B cell (primary cell): ENCODE data around the gene NOS3. TPM values are rescaled to one million over a fixed set of nuclear protein-coding genes. Genes with fewer than 3 reads are reported as not detected.

ENCODE experiments used
- ATAC-seq: fragments of 200-7000 bp; cut with Tn5 transposase; one replicate; pipeline ENCODE4 v1.10.0; 2021; ENCODE audit warnings: low read depth, mild to moderate bottlenecking, moderate number of reproducible peaks, moderate library complexity
- CTCF ChIA-PET: fragments of 350-600 bp; sonication (Branson Sonifier 250); formaldehyde crosslinking; loops from one replicate; lab custom pipeline; 2021; ENCODE audit warnings: antibody characterized with exemption, inconsistent platforms; lab: Charles Lee
- POLR2A ChIA-PET: fragments of 350-600 bp; sonication (Branson Sonifier 250); formaldehyde crosslinking; loops from one replicate; lab custom pipeline; 2021; ENCODE audit warnings: antibody characterized with exemption; lab: Charles Lee
- DNase-seq: peaks from one replicate; pipeline ENCODE4 v3.0.0; 2013
- H2AFZ ChIP-seq: 2 replicates; pipeline ENCODE4 v1.6.1; 2012; ENCODE audit warnings: mild to moderate bottlenecking, low read depth, low read length; ENCODE audit not compliant: insufficient read depth, poor library complexity, severe bottlenecking
- H3K27ac ChIP-seq, 2 donors: 1 replicate in 1 of 2; 2 replicates in 1 of 2; pipeline ENCODE4 v1.5.1; 2012 to 2013; ENCODE audit warnings: low read length in 2 of 2, mild to moderate bottlenecking in 2 of 2, moderate library complexity in 1 of 2
- H3K27me3 ChIP-seq, 4 experiments: fragments of 200-600 bp in 1 of 4; sonication (generic) in 1 of 4; replicated peaks in 1 of 4; 1 replicate in 2 of 4; 2 replicates in 2 of 4; pipeline versions ENCODE4 v1.6.1 to v1.7.0; 2013 to 2016; ENCODE audit warnings: low read length in 3 of 4, mild to moderate bottlenecking in 2 of 4, mixed read lengths in 1 of 4, moderate library complexity in 1 of 4; ENCODE audit not compliant: insufficient read depth in 4 of 4, control insufficient read depth in 3 of 4; ENCODE audit errors: control extremely low read depth in 1 of 4
- H3K36me3 ChIP-seq, 2 experiments: replicated peaks in 1 of 2; 1 replicate in 1 of 2; 2 replicates in 1 of 2; pipeline versions ENCODE4 v1.6.1 to v1.7.1; 2013; ENCODE audit warnings: low read length in 1 of 2; ENCODE audit not compliant: insufficient read depth in 2 of 2, control insufficient read depth in 1 of 2; ENCODE audit errors: control extremely low read depth in 1 of 2, extremely low read depth in 1 of 2
- H3K4me1 ChIP-seq, 2 donors: fragments of 200-600 bp in 1 of 2; sonication (generic) in 1 of 2; 1 replicate in 1 of 2; 2 replicates in 1 of 2; pipeline versions ENCODE4 v1.5.1 to v1.6.1; 2013 to 2017; ENCODE audit warnings: low read length in 2 of 2; ENCODE audit not compliant: control insufficient read depth in 2 of 2, insufficient read depth in 2 of 2
- H3K4me2 ChIP-seq: replicated peaks from 2 replicates; pipeline ENCODE3; 2012; ENCODE audit warnings: mild to moderate bottlenecking, low read depth, low read length; ENCODE audit not compliant: poor library complexity, severe bottlenecking
- H3K4me3 ChIP-seq, 5 experiments: fragments of 200-600 bp in 1 of 5; sonication (generic) in 1 of 5; 1 replicate in 3 of 5; 2 replicates in 2 of 5; pipeline versions ENCODE4 v1.5.1 to v1.7.0; 2011 to 2016; ENCODE audit warnings: low read length in 4 of 5, mild to moderate bottlenecking in 4 of 5, low read depth in 2 of 5, control low read depth in 1 of 5, moderate library complexity in 1 of 5; ENCODE audit not compliant: insufficient read depth in 1 of 5; ENCODE audit errors: control extremely low read depth in 1 of 5, extremely low read depth in 1 of 5
- H3K79me2 ChIP-seq: fragments of 200-600 bp; sonication (generic); one replicate; pipeline ENCODE4 v1.6.0; 2016; ENCODE audit warnings: low read length; ENCODE audit not compliant: control insufficient read depth, insufficient read depth
- H3K9ac ChIP-seq: fragments of 200-600 bp; sonication (generic); 2 replicates; pipeline ENCODE4 v1.6.1; 2017; ENCODE audit warnings: mild to moderate bottlenecking, low read length, moderate library complexity
- H3K9me3 ChIP-seq, 3 donors: one replicate each; pipeline versions ENCODE4 v1.6.1 to v1.7.1; 2013; ENCODE audit warnings: low read length in 2 of 3; ENCODE audit not compliant: control insufficient read depth in 2 of 3, insufficient read depth in 1 of 3; ENCODE audit errors: control extremely low read depth in 1 of 3
- H4K20me1 ChIP-seq: 2 replicates; pipeline ENCODE4 v1.6.0; 2012; ENCODE audit warnings: mild to moderate bottlenecking, low read length; ENCODE audit not compliant: insufficient read depth, control insufficient read depth, poor library complexity, severe bottlenecking
- H3K27ac Mint-ChIP-seq: one replicate; pipeline ENCODE4 v1.8.0; 2021; ENCODE audit warnings: mixed read lengths
- H3K27me3 Mint-ChIP-seq: one replicate; pipeline ENCODE4 v1.8.0; 2021; ENCODE audit warnings: mixed read lengths
- H3K4me1 Mint-ChIP-seq: one replicate; pipeline ENCODE4 v1.8.0; 2021; ENCODE audit warnings: mixed read lengths
- H3K4me3 Mint-ChIP-seq: one replicate; pipeline ENCODE4 v1.8.0; 2021; ENCODE audit warnings: mixed read lengths
- H3K9me3 Mint-ChIP-seq: one replicate; pipeline ENCODE4 v1.8.0; 2022; ENCODE audit warnings: mixed read lengths; ENCODE audit not compliant: insufficient read depth
- CTCF ChIP-seq: fragments of 200-600 bp; IDR thresholded peaks from one replicate; pipeline ENCODE4 v1.8.0; 2022; ENCODE audit warnings: antibody characterized with exemption, mild to moderate bottlenecking
- EZH2 ChIP-seq: IDR thresholded peaks from 2 replicates; pipeline ENCODE4 v1.6.1; 2012; ENCODE audit warnings: borderline replicate concordance, low read depth, mild to moderate bottlenecking, moderate library complexity, low read length; ENCODE audit not compliant: insufficient read depth, poor library complexity, severe bottlenecking
- WGBS: methylation state at CpG from one replicate; pipeline ENCODE4 v1.1.5; 2013; ENCODE audit warnings: missing lambda C conversion rate; ENCODE audit not compliant: insufficient coverage; 5-methylcytosine and 5-hydroxymethylcytosine counted together
- intact Hi-C: fragments of 100-400 bp; cut with micrococcal nuclease; formaldehyde crosslinking; loops from one replicate; pipeline ENCODE4 v1.10.0; 2022
- polyA plus RNA-seq: library from polyadenylated mRNA; depleted of rRNA; stranded (reverse); fragments of >200 nt; gene quantifications from 2 replicates; pipeline ENCODE4 v1.2.3, GENCODE V29; 2012
- total RNA-seq, 2 donors: library from RNA; stranded (reverse); fragments of 120-200 nt in 1 of 2; gene quantifications; 1 replicate in 1 of 2; 2 replicates in 1 of 2; pipeline versions ENCODE4 v1.2.3 to v1.2.4, GENCODE V29; 2013 to 2022

The NOS3 gene
- total and polyA plus RNA-seq, 2 donors (not counting 1 experiment from before 2014, with no cell fraction given): 0.39 to 0.54 TPM

GRCh38 chr7:150955519-150956394, 35.1 kb upstream of the NOS3 start:
- POLR2A ChIA-PET: no interaction called here
- Histone ChIP-seq H3K36me3 (no peaks in the 10 kb centered on the region), H3K4me2 (no peak overlapping the region), H3K27ac (no peak overlapping the region), H3K9me3 (peaks cover 0 to 9% (median 0%) of the 10 kb centered on the region in 3 donors), H4K20me1 (no peaks in the 10 kb centered on the region), H3K9ac (no peak overlapping the region), H3K4me1 (no peaks in the 10 kb centered on the region), H2AFZ (no peak overlapping the region), H3K27me3 (peaks cover 0 to 36% (median 0%) of the 10 kb centered on the region in 4 experiments), H3K4me3 (no peak overlapping the region), H3K79me2 (no peaks in the 10 kb centered on the region)
- Mint-ChIP-seq H3K9me3 (no peaks in the 10 kb centered on the region), H3K4me3 (no peak overlapping the region), H3K4me1 (no peaks in the 10 kb centered on the region), H3K27ac (no peak overlapping the region), H3K27me3 (peaks cover 57% of the 10 kb centered on the region)
- TF ChIP-seq EZH2 (no peak), CTCF (no peak)
- WGBS: 22% methylated on average over 26 of the region's 38 CpGs
- CTCF ChIA-PET: no interaction called here
- intact Hi-C loops: no loop called here
- DNase-seq (no peak), ATAC-seq (no peak)
